ENCODE results near the gene CCL7.
"Not testable (repeated sequence)": the region's sequence is repeated elsewhere in the genome, so short reads cannot be mapped to it uniquely, and the experiment has no call there.

The CCL7 gene

DNA sequence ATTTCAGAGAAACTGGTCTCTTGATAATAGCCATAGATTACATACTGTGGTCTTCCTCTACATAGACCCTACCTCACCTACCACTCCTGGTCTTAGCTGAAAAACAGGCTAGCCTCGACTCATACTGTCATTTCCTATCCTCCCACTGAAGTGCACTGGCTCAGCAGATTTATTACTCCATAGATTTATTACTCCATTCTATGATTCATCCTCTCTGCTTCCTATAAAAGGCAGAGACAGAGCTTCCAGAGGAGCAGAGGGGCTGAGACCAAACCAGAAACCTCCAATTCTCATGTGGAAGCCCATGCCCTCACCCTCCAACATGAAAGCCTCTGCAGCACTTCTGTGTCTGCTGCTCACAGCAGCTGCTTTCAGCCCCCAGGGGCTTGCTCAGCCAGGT lies at the start of gene CCL7:
CCL7 (plus strand) TSS at position 253 of the 400 bp plus-strand sequence; CDS start at position 323, 70 bp downstream.
- DNase-seq (ENCODE audit: low spot score), result peak; percentile 31

DNA sequence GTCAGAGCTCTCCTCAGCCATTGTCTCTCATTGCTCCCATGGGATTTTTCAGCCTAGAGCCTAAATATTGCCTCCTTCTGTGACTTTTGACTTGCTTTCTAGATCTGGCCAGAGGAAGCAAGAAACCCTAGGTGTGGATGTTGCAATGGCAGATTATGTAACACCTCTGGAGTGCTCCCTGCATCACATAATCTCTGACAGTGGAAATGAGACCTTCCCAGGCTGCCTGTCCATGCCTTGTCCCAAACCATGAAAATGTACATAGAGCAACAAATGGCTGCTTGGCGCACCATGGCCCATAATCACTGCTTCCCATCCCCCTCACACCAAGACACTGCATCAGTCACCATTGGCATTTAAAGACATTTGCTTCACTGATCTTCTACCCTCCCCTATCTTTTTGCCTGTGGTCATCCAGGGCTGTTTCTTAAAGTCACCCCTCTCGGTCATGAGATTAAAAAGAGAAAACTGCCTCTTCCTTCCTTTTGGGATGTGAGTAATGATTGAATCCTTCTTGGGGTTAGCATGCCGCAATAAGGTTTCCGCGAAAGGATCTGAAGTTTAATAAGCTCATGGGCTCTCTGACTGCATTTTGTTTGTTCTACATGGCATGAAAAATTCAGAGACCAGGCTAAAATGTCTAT lies 49.1 kb upstream of the CCL7 start:
- DNase-seq (ENCODE audit: low spot score), result no peak

DNA sequence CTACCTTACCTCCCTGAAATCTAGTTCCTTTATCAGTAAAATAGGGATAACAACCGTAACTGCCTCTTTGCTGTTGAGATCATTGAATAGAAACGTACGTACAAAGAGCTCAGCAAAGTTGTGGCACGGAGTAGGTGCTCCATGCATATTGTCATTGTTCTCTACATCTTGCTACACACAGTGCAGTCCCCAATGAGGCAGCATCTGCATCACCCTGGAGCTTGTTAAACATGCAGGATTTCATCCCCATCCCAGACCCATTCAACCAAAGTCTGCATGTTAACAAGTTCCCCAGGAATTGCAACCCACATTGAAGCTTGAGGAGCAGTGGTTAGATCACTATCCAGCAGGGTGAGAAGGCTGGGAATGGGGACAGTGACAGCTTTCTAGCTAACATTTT lies 48.6 kb upstream of the CCL7 start:
- DNase-seq (ENCODE audit: low spot score), result no peak

DNA sequence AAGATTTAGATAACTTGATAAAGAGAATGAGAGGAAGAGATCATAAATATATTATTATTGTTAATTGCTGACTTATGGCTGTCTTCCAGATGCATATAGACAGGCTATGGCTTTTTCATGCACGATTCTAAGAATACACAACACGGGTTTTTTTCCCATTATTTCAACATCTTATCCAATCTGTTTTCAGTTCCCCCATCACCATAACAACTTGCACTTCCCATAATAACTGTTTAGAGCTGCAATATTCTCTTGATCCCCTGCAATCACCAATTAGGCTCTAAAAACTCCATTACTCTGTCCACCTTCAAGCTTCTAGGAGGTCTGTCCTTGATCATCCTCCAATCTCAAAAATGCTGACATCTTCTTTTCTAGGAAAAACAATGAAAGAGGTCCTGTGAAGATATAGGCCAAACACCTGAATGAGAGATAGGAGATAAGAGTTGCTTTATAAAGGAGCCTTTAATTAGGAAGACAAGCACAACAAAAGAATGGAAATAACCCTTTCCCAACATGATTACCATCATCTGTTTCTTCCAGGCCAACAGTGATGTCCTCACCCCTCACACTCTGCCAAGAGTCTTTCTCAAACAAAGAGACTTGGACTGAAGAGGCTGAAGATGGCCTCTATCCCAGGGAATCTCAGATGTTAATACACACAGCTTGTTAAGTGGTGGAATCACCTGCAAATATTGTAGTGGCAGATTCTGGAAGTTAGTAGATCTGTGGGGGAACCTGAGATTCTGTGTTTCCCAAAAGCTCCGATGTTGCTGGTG lies 47.1 kb upstream of the CCL7 start:
- DNase-seq (ENCODE audit: low spot score), result no peak

DNA sequence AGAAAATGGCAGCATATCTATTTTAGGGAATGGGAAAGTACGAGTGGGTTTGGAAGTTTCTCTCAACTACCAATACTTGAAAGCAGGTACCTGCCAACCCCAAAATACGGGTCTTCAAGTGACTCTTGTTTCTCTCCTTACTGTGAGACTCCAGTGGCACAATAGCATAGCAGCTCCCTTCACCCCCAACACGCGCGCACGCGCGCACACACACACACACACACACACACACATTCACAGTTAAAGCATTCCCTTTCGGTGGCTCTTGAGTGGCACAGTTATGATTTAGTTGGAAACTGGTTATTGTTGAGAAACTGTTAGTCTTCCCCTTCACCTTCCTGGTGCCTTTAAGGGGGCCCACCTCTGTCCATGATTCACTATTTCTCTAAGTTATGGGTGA lies 45.0 kb upstream of the CCL7 start:
- DNase-seq (ENCODE audit: low spot score), result no peak

DNA sequence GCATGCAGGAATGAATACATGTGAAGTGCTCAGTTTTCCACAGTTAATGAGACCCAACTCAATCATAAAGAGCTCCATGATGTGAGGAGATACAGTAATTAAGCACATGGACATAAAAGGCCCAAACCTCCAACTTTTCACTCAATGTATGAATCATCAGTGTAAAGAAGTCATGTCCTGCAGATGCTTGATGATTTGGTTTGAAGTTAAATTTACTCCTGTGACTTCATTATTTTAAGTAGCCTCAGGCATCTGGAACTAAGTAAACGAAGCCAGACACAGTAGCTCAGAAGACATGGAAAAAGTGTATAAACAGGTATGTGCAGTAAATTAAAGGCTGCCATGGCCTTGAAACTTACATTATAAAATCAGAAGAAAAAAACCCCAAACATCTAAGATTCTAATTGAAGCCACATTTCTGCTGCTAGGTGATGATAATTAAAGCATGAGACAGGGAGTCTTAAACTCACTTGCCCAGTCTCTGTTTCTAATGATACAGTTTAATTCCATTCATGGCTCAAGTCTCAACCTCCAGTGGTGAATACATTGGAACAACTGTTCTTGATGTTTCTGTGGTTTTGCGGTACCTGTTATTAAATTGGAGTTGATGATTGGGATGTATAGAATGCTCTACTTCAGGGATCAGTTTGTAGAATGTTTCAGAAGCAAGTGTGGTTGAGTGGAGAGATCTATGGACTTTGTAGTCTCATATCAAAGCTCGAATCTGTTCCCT lies 43.8 kb upstream of the CCL7 start:
- peak; percentile 14 for DNase-seq (ENCODE audit: low spot score)

DNA sequence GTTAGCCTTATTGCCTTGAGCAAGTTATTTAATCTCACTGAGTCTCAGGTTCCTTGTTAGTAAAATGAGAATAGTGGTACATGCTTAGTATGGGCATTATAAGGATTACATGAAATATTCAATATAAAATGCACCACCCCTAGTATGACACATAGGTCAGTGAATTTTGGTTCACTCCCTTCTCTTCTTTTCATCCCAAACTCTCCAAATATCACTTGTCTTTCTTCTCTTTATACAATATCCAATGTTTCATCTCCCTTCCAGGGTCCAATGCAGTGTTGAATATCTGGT lies 43.3 kb upstream of the CCL7 start:
- DNase-seq (ENCODE audit: low spot score), result no peak

DNA sequence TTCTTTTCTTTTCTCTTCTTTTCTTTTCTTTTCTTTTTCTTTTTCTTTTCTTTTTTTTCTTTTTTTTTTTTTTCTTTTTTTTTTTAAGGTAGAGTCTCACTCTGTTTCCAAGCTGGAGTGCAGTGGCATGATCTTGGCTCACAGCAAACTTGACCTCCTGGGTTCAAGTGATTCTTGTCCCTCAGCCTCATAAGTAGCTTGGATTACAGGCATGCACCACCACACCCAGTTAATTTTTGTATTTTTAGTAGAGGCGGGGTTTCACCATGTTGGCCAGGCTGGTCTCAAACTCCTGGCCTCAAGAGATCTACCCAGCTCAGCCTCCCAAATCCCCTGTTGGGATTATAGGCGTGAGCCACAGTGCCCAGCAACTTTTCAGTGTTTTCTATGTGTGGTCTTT lies 42.7 kb upstream of the CCL7 start:
- not testable (repeated sequence) for DNase-seq (ENCODE audit: low spot score)

DNA sequence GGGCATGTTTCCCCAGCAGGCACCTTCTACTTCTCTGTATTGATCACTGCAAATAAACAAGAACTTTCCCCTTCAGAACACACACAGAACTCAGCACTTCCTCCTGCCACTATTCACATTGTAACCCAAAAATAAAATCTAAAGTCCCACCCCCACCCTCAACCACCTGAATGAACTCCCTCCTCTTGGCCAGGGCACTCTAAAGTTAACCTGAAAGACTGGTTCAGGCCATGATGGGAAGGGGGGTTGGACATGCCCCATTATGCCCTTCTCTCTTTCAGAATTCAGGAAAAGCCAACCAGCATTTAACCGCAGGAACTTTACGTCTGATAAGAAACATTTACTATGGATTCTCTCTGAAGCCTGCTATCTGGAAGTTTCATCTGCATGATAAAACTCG lies 42.3 kb upstream of the CCL7 start:
- no peak for DNase-seq (ENCODE audit: low spot score)

DNA sequence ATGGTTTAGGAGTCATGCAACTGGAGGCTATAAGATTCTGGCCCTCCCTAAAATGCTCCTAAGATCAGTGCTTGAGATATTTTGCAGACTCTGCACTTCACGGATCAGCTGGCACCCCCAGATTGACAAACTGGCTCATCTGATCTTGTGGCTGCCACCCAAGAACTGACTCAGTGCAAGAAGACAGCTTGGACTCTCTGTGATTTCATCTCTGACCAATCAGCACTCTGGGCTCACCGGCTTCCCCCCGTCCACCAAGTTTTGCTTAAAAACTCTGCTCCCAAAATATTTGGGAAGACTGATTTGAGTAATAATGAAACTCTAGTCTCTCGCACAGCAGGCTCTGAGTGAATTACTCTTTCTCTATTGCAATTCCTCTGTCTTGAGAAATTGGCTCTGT lies 41.2 kb upstream of the CCL7 start:
- DNase-seq (ENCODE audit: low spot score), result no peak

DNA sequence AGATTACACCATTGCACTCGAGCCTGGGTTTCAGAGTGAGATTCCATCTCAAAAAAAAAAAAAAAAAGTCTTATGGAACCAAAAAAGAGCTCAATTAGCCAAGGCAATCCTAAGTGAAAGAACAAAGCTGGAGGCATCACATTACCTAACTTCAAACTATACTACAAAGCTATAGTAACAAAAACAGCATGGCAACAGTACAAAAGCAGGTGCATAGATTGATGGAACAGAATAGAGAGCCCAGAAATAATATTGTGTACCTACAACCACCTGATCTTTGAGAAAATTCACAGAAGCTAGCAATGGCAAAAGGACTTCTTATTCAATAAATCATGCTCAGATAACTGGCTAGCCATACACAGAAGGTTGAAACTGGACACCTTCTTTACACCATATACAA lies 39.7 kb upstream of the CCL7 start:
- no peak for DNase-seq (ENCODE audit: low spot score)

DNA sequence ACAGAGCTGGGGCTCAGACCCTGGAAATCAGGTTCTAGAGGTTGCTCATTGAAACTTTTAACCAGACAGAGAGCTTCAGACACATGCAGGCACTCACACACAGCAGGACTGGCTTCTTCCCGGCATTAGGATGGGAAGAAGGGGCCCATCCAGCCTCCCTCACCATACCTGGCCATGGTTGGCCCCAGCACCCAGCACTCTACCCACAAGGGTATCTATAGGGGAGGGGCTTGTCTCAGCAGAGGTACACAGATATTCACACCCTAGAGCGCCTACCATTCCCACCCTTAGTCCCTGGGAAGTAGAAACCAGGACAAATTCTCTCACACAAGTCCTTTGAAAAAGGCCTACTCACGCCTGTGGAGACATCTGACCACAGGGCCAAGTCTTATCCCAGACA lies 35.4 kb upstream of the CCL7 start:
- DNase-seq (ENCODE audit: low spot score), result no peak

DNA sequence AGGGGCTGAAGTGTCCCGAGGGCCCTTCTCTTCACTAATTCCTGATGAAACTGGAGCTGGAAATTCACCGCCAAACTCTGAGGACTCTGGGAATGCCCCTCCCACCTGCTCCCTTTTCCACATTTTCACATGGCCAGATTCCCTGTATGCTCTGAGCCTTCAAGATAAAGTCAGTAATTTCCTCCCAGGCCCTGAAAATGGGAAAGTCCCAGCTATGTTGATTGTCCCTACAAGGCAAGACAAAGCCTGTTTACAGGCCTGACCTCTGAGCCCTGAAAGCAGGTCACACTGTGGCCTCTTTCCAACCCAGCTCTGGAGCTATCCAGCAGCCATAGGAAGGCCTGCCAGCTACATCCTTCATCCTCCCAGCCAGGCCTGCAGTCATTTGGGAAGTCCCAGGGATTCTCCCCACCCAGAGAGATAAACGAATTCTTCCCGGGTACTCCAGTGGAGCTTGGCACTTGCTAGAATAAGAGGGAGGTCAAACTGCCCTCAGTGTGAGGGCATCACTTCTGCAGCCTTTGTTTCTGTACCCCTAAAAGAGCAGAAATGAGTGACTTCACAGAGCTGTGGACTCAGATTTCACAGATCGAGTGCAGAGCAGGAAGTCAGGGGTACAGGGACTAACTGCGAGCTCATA lies 34.5 kb upstream of the CCL7 start:
- DNase-seq (ENCODE audit: low spot score), result no peak

DNA sequence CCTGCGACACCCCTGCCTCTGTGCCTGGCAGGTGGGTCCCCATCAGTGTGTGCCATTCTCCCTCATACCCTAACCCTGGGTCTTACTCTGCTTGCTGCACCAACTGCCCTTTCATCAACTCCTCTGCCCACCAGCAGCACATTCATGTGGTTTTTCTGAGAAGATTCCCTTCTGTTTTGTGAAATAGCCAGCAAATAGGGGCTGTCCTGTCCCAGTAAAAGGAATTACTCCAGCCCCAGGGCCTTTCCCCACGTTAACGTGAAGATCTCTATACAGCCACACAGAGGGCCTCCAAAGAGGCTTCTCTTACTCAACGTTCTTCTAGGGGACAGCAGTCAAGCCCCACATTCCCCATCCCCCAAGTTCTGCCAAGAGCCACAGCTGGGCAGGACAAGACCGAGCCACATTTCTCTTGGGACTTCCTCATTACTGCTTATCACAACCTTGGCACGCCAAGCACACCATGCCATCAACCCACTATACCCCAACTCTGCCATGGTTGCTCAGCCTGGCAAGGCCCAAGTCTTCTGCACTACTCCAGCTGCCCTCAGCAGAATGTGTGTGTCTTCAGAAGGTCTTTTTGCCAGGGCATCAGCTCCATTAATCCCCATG lies 33.6 kb upstream of the CCL7 start:
- DNase-seq (ENCODE audit: low spot score), result no peak

DNA sequence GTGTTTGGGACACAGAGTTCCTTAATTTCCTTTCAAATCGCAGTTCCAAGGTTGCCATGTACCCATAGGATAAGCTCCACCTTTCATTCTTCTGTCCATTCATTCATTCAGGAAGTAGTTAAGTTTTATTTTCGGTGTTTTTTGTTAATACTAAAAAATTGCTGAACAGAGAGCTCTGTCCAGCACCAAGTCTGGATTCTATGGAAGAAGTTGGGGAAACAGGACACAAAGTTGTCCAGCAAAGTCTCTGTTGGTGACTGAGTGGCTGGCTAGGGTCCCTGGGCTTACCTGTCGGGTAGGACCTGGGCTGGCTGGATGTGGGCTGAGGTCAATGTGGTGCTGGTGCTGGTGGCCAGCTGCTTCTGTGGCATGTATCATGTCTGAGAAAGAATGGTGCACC lies 32.6 kb upstream of the CCL7 start:
- no peak for DNase-seq (ENCODE audit: low spot score)

DNA sequence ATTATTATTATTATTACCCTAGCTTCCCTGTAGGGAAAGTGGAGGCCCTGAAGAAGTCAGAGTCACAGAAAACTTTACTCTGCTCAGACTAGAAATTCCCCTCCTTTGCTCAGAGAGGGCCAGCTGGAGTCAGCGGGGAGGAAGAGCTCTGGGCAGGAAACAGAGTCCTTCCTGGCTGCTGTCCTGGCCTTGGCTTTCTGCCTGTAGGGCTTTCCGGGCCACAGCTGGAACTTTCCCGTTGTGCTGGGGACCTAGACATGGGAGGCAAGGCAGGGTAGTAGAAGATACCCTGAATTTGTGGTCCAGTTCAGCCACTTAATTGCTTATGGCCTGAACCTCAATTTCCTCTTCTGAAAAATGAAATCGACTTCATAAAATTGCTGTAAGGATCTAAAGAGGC lies 29.0 kb upstream of the CCL7 start:
- DNase-seq (ENCODE audit: low spot score), result no peak

DNA sequence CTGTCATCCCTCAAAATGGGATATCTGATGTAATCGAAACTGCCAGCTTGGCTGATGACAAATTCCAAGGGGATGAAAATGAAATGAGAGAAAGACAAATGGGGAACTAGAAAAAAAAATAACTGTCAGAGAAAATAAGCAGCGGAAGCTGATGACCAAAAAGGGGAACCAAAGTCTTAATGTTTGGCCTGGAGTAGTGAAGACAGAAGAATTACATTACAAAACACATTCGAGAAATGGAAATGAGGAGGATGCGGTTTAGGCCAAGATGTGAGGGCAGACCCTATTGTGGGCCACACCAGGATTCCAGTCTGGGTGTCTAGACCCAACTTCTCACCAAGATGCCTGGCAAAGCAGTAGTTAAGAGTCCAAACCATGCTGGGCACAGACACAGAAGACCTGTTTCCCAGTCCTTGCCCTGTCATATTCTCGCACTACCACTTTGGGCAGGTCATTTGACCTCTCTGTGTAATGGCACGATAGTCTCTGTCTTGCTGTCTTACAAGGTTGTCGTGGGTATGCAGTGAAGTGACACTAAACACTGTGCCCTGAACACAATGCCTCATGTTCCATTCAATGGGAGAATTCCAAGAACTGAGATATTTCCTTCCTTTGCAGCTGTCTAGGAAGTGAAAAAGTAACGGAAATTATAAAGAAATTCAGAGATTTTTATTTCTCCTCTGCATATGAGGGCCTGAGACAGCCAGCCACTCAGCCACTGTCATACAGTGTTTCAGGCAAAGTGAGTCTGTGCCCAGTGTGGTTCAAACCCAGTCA lies 27.2 kb upstream of the CCL7 start:
- DNase-seq (ENCODE audit: low spot score), result no peak

DNA sequence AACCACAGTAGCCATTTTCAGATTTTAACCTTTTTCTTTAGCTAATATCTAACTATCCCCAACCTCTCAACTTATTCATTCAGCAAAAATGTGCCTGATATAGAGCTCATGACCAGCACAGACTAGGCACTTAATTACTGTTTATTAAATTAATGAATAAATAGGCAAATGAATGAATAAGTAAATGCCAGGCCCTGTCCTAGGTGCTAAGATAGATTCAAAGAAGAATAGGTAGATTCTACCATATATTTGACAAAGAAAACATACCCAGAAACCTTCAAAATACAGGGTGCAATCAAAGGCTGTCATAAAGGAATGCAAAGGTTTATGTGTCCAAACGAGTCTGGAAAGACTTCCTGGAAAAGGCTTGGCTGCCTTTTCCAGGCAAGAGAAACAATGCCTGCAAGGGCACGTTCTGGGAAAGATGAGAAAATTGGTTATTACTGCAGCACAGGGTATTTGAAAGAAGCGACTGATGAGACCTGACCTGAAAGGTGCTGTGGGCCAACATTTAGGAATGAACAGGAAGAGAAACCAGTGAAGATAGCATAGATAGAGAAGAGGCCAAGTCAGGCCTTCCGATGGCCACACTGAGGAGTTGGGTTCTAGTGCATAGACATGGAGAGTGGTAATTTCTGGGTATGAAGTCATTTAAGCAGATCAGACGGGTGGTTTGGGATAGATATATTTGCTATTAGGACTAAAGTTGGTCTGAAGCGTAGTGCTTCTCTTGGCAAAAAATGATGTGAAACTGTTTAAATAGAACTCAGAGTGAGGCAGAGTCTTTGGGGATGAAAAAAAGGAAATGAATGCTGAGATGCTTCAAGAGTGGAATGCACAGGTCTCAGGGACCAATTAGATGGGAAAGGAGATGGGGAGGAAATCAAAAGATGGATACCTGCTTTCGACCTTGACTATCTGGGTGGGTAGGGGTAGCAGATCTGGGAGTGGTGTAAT lies 26.4 kb upstream of the CCL7 start:
- DNase-seq (ENCODE audit: low spot score), result no peak

DNA sequence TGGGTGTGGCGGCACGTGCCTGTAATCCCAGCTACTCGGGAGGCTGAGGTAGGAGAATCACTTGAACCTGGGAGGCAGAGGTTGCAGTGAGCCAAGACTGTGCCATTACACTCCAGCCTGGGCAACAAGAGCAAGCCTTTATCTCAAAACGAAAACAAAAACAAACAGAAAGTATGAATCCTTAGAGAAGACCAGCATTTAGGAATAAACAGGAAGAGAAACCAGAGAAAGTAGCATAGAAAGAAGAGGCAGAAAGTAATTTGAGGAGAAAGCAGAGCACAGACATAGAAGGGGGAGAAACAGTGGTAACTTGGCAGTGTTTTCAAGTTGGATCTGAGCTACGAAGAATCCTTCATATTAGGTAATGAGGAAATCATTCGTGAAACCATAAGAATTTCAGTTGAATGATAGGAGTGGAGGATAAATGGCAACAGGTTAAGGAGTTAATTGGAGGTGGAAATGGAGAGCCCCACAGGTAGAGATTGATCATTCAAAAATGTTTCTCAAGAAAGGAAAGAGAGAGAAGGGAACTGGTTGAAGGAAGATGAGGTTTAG lies 24.6 kb upstream of the CCL7 start:
- DNase-seq (ENCODE audit: low spot score), result no peak

DNA sequence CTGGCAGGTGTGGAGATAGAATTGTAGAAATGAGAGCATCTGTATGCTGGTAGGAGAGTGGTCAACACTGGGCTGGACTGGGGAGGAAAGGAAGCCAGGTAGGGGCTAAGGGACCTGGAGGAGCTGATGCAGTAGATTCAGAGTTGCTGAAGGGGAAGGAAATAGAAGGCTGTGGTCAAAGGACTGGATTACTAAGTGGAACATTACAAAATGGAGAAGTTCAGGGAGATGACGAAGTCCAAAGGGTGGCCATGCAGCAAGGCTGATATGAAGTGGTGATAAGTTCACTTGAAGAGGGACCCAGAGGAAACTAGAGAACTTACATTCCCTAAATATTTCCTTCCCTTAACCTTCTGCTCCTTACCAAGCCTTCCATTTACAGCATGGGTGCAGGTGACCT lies 23.6 kb upstream of the CCL7 start:
- DNase-seq (ENCODE audit: low spot score), result no peak

All from SW480 (cell line).